Astrocyte (in vitro differentiated cells and primary cell): Measurements from ENCODE around the gene COBL. TPM values are rescaled to one million over a fixed set of nuclear protein-coding genes. Genes with fewer than 3 reads are reported as not detected.

Experiments used
- DNase-seq: peaks from one replicate; pipeline ENCODE4 v3.0.0-alpha.2; 2010; ENCODE audit warnings: low read depth
- FAIRE-seq: peaks from 2 replicates; lab custom pipeline; 2011; peaks lifted over from hg19 to GRCh38; lab: Jason Lieb, UNC
- H2AFZ ChIP-seq: 2 replicates; pipeline ENCODE4 v1.6.0; 2012; ENCODE audit warnings: low read depth, low read length, inconsistent platforms
- H3K27ac ChIP-seq: 2 replicates; pipeline ENCODE4 v1.5.1; 2011; ENCODE audit warnings: low read depth, low read length, inconsistent platforms
- H3K27me3 ChIP-seq: 2 replicates; pipeline ENCODE4 v1.6.0; 2011; ENCODE audit warnings: low read length, inconsistent platforms; ENCODE audit not compliant: insufficient read depth
- H3K36me3 ChIP-seq: 2 replicates; pipeline ENCODE4 v1.5.1; 2011; ENCODE audit warnings: low read length, inconsistent platforms; ENCODE audit not compliant: insufficient read depth
- H3K4me1 ChIP-seq: 2 replicates; pipeline ENCODE4 v1.5.1; 2011; ENCODE audit warnings: low read length, inconsistent platforms; ENCODE audit not compliant: insufficient read depth
- H3K4me2 ChIP-seq: 2 replicates; pipeline ENCODE4 v1.6.0; 2012; ENCODE audit warnings: low read length, inconsistent platforms
- H3K4me3 ChIP-seq: 2 replicates; pipeline ENCODE4 v1.5.1; 2011; ENCODE audit warnings: low read depth, mild to moderate bottlenecking, low read length, inconsistent platforms; ENCODE audit not compliant: insufficient read depth
- H3K79me2 ChIP-seq: 2 replicates; pipeline ENCODE4 v1.6.0; 2012; ENCODE audit warnings: mild to moderate bottlenecking, low read length, inconsistent platforms; ENCODE audit not compliant: insufficient read depth
- H3K9ac ChIP-seq: 2 replicates; pipeline ENCODE4 v1.6.0; 2012; ENCODE audit warnings: mild to moderate bottlenecking, low read length, inconsistent platforms
- H3K9me3 ChIP-seq: 2 replicates; pipeline ENCODE4 v1.5.1; 2012; ENCODE audit warnings: low read depth, mild to moderate bottlenecking, low read length, inconsistent platforms; ENCODE audit not compliant: insufficient read depth
- H4K20me1 ChIP-seq: 2 replicates; pipeline ENCODE4 v1.6.0; 2012; ENCODE audit warnings: low read length, inconsistent platforms; ENCODE audit not compliant: insufficient read depth
- H3K27ac Mint-ChIP-seq: one replicate; pipeline ENCODE4 v1.8.0; 2021; ENCODE audit warnings: mild to moderate bottlenecking, mixed read lengths; ENCODE audit not compliant: unreplicated experiment
- H3K27me3 Mint-ChIP-seq: one replicate; pipeline ENCODE4 v1.8.0; 2021; ENCODE audit warnings: low read depth, mixed read lengths; ENCODE audit not compliant: unreplicated experiment
- H3K36me3 Mint-ChIP-seq: one replicate; pipeline ENCODE4 v1.8.0; 2021; ENCODE audit warnings: low read depth, mixed read lengths; ENCODE audit not compliant: unreplicated experiment
- H3K4me1 Mint-ChIP-seq: one replicate; pipeline ENCODE4 v1.8.0; 2021; ENCODE audit warnings: low read depth, mixed read lengths; ENCODE audit not compliant: unreplicated experiment
- H3K4me3 Mint-ChIP-seq: one replicate; pipeline ENCODE4 v1.8.0; 2021; ENCODE audit warnings: mild to moderate bottlenecking, moderate library complexity, mixed read lengths; ENCODE audit not compliant: unreplicated experiment
- H3K9me3 Mint-ChIP-seq: one replicate; pipeline ENCODE4 v1.8.0; 2021; ENCODE audit warnings: mild to moderate bottlenecking, mixed read lengths; ENCODE audit not compliant: unreplicated experiment
- CTCF ChIP-seq: IDR thresholded peaks from 2 replicates; pipeline ENCODE4 v1.5.1; 2011; ENCODE audit warnings: low read depth, mild to moderate bottlenecking, inconsistent platforms, low read length, moderate library complexity; ENCODE audit not compliant: insufficient read depth
- EZH2 ChIP-seq: IDR thresholded peaks from 2 replicates; pipeline ENCODE4 v1.6.1; 2012; ENCODE audit warnings: mild to moderate bottlenecking, low read length, inconsistent platforms; ENCODE audit not compliant: insufficient read depth
- total RNA-seq: library from RNA; stranded (reverse); gene quantifications from 2 replicates; pipeline ENCODE4 v1.2.1, GENCODE V29; 2021

Gene COBL
- total RNA-seq, 1 donor from 2014 or later: 6.4 TPM

GRCh38 chr7:51224811-51225595 lies 91.6 kb downstream of the COBL start:
- peaks cover 13% of the 10 kb centered on the region for H3K27me3 ChIP-seq
- H3K36me3 Mint-ChIP-seq: no peaks in the 10 kb centered on the region
- no peak for FAIRE-seq

GRCh38 chr7:51223505-51223904 lies 93.1 kb downstream of the COBL start:
- H3K27me3 Mint-ChIP-seq: no peaks in the 10 kb centered on the region
- H3K79me2 ChIP-seq: no peaks in the 10 kb centered on the region
- H3K27me3 ChIP-seq: peaks cover 2% of the 10 kb centered on the region
- no peaks in the 10 kb centered on the region for H4K20me1 ChIP-seq
- H3K27ac Mint-ChIP-seq: no peak overlapping the region
- no peaks in the 10 kb centered on the region for H3K4me1 ChIP-seq
- no peak for TF ChIP-seq EZH2
- TF ChIP-seq CTCF: no peak
- H3K9me3 ChIP-seq: no peaks in the 10 kb centered on the region
- H3K36me3 Mint-ChIP-seq: no peaks in the 10 kb centered on the region
- no peak overlapping the region for H3K4me3 ChIP-seq
- peaks cover 8% of the 10 kb centered on the region for H3K4me1 Mint-ChIP-seq
- H3K4me3 Mint-ChIP-seq: no peak overlapping the region
- H3K9me3 Mint-ChIP-seq: no peaks in the 10 kb centered on the region
- H3K4me2 ChIP-seq: no peak overlapping the region
- H2AFZ ChIP-seq: no peak overlapping the region
- no peaks in the 10 kb centered on the region for H3K36me3 ChIP-seq
- DNase-seq: no peak
- H3K9ac ChIP-seq: no peak overlapping the region
- FAIRE-seq: no peak
- no peak overlapping the region for H3K27ac ChIP-seq

More at GRCh38 chr7:51224811-51225595, 91.6 kb downstream of the COBL start:
- Histone ChIP-seq H3K9ac (no peak overlapping the region), H2AFZ (no peak overlapping the region), H3K79me2 (no peaks in the 10 kb centered on the region), H3K9me3 (no peaks in the 10 kb centered on the region), H3K4me3 (no peak overlapping the region), H4K20me1 (no peaks in the 10 kb centered on the region), H3K4me1 (no peaks in the 10 kb centered on the region), H3K4me2 (no peak overlapping the region), H3K27ac (no peak overlapping the region), H3K36me3 (no peaks in the 10 kb centered on the region)
- Mint-ChIP-seq H3K27ac (no peak overlapping the region), H3K9me3 (no peaks in the 10 kb centered on the region), H3K27me3 (peaks cover 2% of the 10 kb centered on the region), H3K4me3 (no peak overlapping the region), H3K4me1 (peaks cover 8% of the 10 kb centered on the region)
- TF ChIP-seq CTCF: no peak
- TF ChIP-seq EZH2: no peak
- DNase-seq: no peak

GRCh38 chr7:51222916-51223315 lies 93.7 kb downstream of the COBL start:
- peaks cover 8% of the 10 kb centered on the region for H3K4me1 Mint-ChIP-seq
- H2AFZ ChIP-seq: no peak overlapping the region
- no peak overlapping the region for H3K4me2 ChIP-seq
- no peaks in the 10 kb centered on the region for H3K9me3 ChIP-seq
- H3K36me3 ChIP-seq: no peaks in the 10 kb centered on the region
- H3K27ac ChIP-seq: no peak overlapping the region
- no peaks in the 10 kb centered on the region for H3K4me1 ChIP-seq
- H3K27me3 Mint-ChIP-seq: no peaks in the 10 kb centered on the region
- H4K20me1 ChIP-seq: no peaks in the 10 kb centered on the region
- TF ChIP-seq EZH2: no peak
- no peak for TF ChIP-seq CTCF
- no peak overlapping the region for H3K4me3 Mint-ChIP-seq
- no peaks in the 10 kb centered on the region for H3K27me3 ChIP-seq
- H3K4me3 ChIP-seq: no peak overlapping the region
- DNase-seq: no peak
- H3K9me3 Mint-ChIP-seq: no peaks in the 10 kb centered on the region
- no peak overlapping the region for H3K27ac Mint-ChIP-seq
- H3K9ac ChIP-seq: no peak overlapping the region
- H3K79me2 ChIP-seq: no peaks in the 10 kb centered on the region
- H3K36me3 Mint-ChIP-seq: no peaks in the 10 kb centered on the region
- no peak for FAIRE-seq
